Gastroesophageal sphincter (tissue), 3 donors: ENCODE data around the gene SMIM45.

Experiments
- CTCF ChIP-seq, 4 experiments: fragments of 200-600 bp in 2 of 4; fragments of 450-650 bp in 2 of 4; sonication (generic) in 1 of 4; IDR thresholded peaks; one replicate each; pipeline ENCODE4 v1.5.1; 2017 to 2019; ENCODE audit warnings: antibody characterized with exemption in 4 of 4, mild to moderate bottlenecking in 2 of 4, moderate library complexity in 2 of 4
- POLR2A ChIP-seq, 2 donors: fragments of 450-650 bp; IDR thresholded peaks; one replicate each; pipeline ENCODE4 v1.6.1; 2017; ENCODE audit warnings: antibody characterized with exemption in 2 of 2, mild to moderate bottlenecking in 2 of 2, moderate library complexity in 1 of 2
- POLR2AphosphoS5 ChIP-seq: sonication (generic); formaldehyde crosslinking; IDR thresholded peaks from one replicate; pipeline ENCODE4 v1.6.1; 2017; ENCODE audit warnings: antibody characterized with exemption

GRCh38 chr22:41971431-41971830, 19.5 kb downstream of the SMIM45 start:
- TF ChIP-seq POLR2A (IDR thresholded peaks at IDR 0.05) (no peak), CTCF (IDR thresholded peaks at IDR 0.05) (no peak), POLR2AphosphoS5 (no peak)
